ENCODE results near the gene AKAP7.

- TF ChIP-seq, protein P1, sequence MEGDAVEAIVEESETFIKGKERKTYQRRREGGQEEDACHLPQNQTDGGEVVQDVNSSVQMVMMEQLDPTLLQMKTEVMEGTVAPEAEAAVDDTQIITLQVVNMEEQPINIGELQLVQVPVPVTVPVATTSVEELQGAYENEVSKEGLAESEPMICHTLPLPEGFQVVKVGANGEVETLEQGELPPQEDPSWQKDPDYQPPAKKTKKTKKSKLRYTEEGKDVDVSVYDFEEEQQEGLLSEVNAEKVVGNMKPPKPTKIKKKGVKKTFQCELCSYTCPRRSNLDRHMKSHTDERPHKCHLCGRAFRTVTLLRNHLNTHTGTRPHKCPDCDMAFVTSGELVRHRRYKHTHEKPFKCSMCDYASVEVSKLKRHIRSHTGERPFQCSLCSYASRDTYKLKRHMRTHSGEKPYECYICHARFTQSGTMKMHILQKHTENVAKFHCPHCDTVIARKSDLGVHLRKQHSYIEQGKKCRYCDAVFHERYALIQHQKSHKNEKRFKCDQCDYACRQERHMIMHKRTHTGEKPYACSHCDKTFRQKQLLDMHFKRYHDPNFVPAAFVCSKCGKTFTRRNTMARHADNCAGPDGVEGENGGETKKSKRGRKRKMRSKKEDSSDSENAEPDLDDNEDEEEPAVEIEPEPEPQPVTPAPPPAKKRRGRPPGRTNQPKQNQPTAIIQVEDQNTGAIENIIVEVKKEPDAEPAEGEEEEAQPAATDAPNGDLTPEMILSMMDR (IDR thresholded peaks at IDR 0.05), result no peak
- TF ChIP-seq RCOR1 (IDR thresholded peaks at IDR 0.05; ENCODE audit: low read depth, low read length) (no peak), POLR2A (IDR thresholded peaks at IDR 0.05; ENCODE audit: low read length) (no peak), SREBF2 (IDR thresholded peaks at IDR 0.05) (no peak), RFX5 (IDR thresholded peaks at IDR 0.05) (no peak)
- TF ChIP-seq, protein P2, sequence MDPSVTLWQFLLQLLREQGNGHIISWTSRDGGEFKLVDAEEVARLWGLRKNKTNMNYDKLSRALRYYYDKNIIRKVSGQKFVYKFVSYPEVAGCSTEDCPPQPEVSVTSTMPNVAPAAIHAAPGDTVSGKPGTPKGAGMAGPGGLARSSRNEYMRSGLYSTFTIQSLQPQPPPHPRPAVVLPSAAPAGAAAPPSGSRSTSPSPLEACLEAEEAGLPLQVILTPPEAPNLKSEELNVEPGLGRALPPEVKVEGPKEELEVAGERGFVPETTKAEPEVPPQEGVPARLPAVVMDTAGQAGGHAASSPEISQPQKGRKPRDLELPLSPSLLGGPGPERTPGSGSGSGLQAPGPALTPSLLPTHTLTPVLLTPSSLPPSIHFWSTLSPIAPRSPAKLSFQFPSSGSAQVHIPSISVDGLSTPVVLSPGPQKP (IDR thresholded peaks at IDR 0.05; ENCODE audit: low read depth, low read length), result no peak
- TF ChIP-seq, protein P3, sequence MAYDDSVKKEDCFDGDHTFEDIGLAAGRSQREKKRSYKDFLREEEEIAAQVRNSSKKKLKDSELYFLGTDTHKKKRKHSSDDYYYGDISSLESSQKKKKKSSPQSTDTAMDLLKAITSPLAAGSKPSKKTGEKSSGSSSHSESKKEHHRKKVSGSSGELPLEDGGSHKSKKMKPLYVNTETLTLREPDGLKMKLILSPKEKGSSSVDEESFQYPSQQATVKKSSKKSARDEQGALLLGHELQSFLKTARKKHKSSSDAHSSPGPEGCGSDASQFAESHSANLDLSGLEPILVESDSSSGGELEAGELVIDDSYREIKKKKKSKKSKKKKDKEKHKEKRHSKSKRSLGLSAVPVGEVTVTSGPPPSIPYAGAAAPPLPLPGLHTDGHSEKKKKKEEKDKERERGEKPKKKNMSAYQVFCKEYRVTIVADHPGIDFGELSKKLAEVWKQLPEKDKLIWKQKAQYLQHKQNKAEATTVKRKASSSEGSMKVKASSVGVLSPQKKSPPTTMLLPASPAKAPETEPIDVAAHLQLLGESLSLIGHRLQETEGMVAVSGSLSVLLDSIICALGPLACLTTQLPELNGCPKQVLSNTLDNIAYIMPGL (CRISPR knock-in tag; IDR thresholded peaks at IDR 0.05; ENCODE audit: borderline replicate concordance), result no peak
Measured at GRCh38 chr6:131210469-131210868, 75.2 kb downstream of the AKAP7 start.
